GM18498 (cell line): ENCODE data around the gene LTB4R.

Source experiments
- ATAC-seq: cut with Tn5 transposase; IDR thresholded peaks from one replicate; pipeline ENCODE4 v1.9.1; 2021; ENCODE audit warnings: mild to moderate bottlenecking, moderate library complexity; ENCODE audit not compliant: unreplicated experiment

Gene LTB4R

DNA sequence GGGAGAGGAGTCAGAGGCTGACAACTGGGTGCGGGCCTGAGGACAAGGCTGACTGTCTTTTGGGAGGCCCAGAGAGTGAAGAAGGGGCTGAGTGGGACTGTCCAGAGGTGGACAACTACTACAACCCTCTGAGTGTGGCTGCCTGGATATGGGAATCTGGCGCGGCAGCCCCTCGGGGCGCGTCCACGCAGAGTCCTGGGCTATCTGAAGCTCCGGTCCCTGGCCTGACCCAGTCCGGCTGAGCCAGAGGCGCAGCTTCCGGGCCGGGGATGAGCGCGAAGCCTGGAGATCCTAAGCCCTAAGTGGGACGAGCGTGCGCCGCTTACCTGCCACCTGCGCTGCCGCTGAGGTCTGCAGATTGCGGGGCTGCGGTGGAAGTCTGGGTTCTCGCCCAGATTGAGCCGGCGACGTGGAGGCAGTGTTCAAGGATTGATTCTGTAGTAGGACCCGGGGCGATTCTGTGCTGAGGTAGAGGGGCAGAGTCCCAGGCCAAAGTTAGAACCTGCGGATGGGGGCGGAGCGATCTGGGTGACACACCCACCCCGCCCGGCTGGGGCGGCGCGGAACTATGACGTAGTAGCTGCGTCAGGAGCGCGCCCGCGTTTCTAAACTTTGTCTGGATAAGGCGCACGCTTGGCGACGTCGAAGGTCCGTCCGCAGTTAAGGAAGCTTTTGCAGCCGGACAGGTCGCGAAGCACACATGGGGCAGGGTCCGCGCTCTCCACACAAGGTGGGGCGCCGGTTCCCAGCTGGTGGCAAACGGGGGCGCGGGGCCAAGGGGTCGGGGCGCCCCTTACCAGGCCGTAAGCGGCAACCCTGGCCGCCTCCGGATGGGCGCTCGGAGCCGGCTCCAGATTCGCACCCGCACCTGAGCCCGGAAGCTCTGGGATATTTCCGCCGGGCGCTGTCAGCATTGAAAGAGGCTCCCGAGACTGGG, 11.8 kb upstream of the LTB4R start, which contains the start of the genes DHRS1 and NOP9:
DHRS1 (minus strand) TSS at position 526 of the 937 bp plus-strand sequence. CDS start 674 bp downstream, outside the sequence.
NOP9 (plus strand) TSS at position 596 of the 937 bp plus-strand sequence; CDS start at position 701, 105 bp downstream.
- ATAC-seq: peak; percentile 79

DNA sequence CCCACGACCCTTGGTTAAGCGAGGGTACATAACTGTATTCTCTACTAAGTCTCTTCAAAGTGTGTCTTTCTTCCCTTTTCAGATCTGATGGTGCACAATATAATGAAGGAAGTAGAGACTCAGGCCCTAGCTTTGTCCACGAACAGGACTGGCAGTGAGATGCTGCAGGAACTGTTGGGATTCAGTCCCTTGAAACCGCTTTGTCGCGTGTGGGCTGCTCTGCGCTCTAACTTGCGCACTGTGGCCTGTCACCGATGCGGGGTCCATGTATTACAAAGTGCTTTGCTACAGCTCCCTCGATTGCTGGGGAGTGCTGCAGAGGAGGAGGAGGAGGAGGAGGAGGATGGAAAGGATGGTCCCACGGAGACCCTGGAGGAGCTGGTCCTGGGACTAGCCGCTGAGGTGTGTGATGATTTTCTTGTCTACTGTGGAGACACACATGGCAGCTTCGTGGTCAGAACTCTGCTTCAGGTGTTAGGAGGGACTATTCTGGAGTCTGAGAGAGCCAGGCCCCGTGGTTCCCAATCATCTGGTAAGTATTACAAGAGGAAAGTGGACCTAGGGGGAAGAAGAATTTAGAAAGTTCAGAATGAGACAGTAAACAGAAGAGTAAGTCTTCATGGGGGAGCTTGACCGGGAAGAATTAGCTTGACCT, 10.8 kb upstream of the LTB4R start:
- ATAC-seq: no peak

DNA sequence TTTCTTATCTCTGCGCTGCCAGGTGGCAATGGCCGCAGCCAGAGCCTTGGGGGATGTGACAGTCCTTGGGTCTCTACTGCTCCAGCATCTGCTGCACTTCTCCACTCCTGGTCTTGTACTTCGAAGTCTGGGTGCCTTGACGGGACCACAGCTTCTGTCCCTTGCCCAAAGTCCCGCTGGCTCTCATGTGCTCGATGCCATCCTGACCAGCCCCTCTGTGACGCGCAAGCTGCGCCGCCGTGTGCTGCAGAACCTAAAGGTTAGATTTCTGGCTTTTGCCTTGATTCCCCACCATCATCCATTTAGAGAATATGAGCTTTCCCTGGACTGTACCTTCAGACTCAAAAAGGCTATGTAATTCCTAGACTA, 7.3 kb upstream of the LTB4R start:
- no peak for ATAC-seq

DNA sequence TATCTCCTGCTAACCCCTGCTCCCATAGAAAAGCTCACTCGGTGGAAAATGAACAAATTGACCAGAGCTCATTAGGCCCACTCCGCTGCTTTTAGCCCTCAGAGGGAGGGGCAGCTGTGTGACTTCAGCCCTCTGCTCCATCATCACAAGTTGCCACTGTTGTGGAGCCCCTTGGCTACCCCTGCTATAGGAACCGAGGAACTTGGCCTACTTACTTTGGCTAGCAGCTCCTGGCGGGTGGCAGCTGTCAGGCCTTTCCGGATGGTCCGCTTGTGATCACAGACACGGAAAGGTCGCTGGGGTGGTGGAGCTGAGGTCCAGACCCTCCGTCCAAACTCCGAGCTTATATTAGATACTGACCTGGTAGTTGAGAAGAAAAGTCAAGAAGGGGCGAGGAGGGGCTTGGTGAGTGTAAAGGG, 4.1 kb upstream of the LTB4R start:
- no peak for ATAC-seq

DNA sequence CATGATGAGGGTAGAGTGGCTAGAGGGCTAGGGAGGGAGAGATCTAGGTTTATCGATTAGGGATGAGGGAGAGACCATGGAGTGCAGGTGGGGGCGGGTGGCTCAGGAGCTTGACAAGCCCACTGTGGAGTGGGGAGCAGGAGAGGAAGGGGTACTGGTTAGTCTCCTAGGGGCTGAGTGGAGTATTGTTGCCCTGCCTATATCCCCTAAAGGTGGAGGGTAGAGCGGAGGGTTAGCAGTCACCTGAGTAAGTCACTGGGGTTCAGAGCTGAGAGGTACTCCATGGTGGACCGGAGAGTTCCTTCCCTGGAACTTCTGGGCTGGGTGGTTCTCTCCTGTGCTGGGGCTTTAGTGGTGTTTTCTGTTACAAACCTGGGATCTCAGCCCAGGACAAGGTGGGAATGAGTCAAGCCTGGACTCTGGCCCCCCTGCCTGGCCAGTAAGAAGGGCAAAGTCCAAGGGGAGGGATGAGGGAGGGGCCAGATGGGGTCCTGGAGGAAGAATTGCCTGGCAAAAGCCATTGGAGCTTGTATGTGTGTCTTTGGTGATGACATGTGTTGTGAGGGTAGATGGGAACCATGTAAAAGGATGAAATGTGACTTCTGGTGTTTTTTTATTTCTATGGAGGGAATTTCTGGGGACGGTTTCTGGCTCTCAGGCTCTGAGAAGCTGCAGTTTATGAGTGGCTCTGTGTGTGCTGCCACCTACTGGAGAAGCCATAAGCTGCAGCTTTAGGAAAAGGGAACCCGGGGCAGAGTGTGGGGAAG, 3.5 kb upstream of the LTB4R start, which contains the start of gene CIDEB:
CIDEB (minus strand) TSS at position 403 of the 767 bp plus-strand sequence; CDS start at position 284, 119 bp downstream.
- ATAC-seq: peak; percentile 35

DNA sequence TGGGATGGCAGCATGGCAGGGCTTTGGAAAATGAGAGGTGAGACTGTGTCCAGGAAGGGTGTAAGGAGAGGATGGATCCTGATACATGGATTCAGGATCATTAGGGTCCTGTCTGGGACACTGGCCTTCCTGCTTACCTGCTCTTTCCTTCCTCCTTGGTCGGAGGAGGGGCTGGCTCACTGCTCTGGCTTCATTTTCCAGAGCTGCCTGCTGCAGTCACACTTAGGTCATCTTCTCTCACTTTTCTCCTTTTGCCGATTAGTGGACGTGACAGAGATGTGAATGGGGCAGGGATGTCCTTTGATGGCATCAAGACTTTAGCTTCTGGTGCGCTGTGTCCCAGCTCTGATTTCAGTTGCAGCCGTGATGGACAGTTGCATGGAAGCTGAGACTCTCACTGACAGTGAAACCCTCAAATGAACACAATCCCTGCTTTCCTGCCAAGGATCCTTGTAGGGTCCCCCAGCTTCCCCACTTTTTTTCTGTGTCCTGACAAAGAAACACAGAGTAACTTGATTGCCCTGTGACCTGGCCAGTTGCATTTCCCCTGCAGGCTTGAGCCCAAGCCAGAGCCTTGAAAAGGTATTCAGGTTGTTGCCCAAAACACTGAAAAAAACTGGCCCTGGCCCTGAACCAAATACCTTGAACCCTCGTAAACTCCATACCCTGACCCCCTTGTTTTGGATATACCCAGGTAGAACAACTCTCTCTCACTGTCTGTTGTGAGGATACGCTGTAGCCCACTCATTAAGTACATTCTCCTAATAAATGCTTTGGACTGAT, 2.8 kb upstream of the LTB4R start:
- no peak for ATAC-seq

DNA sequence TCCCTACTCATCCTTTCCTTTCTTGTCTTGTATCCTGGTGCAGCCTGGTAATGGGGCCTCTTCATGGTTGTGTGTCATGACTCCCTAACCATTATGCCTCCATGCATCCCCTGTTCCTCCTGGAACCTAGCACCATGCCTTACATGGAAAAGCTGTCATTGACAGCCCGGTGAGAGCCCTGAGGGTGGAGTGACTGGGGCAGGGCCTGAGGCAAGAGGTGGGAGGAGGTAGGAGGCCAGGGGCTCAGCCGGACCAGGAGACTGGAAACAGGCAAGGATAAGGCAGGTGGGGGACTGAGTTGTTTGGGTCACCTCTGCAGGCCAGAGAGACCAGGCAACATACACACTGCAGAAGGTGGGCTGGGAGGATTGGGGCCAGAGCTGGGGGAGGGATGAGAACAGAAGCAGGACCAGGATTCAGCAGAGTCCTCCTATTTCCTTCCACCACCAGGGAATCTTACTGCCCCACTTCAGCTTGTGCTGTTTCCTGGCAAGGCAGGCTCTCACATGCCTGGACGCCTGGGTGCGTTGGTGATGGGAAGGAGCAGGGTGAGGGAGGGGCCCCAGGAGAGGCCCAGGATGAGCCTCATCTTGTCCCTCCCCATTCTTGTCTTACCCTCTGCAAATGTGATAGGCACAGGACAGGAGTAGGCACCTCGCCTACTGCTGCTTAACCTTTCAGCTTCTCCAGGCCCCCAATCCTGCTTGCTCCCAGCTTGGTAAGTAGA, 1.6 kb upstream of the LTB4R start, which contains the start of gene LTB4R2:
LTB4R2 (plus strand) TSS at position 603 of the 727 bp plus-strand sequence. CDS start 525 bp downstream, outside the sequence.
- ATAC-seq: no peak

DNA sequence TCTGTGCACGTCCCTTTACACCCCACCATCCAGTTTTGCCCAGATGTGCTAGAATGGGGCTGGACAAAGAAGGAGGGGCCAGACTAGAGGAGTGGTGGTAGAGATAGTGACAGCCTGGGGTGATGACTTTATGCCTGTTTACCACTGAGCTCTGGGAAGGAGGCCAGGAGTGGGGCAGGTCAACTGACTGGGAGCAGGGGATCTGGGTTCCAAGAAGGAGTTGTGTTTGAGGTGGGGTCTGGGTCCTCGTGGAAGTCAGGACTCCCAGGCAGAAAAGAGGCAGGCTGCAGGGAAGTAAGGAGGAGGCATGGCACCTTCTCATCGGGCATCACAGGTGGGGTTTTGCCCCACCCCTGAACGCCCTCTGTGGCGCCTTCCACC, 1.0 kb upstream of the LTB4R start:
- ATAC-seq: no peak

DNA sequence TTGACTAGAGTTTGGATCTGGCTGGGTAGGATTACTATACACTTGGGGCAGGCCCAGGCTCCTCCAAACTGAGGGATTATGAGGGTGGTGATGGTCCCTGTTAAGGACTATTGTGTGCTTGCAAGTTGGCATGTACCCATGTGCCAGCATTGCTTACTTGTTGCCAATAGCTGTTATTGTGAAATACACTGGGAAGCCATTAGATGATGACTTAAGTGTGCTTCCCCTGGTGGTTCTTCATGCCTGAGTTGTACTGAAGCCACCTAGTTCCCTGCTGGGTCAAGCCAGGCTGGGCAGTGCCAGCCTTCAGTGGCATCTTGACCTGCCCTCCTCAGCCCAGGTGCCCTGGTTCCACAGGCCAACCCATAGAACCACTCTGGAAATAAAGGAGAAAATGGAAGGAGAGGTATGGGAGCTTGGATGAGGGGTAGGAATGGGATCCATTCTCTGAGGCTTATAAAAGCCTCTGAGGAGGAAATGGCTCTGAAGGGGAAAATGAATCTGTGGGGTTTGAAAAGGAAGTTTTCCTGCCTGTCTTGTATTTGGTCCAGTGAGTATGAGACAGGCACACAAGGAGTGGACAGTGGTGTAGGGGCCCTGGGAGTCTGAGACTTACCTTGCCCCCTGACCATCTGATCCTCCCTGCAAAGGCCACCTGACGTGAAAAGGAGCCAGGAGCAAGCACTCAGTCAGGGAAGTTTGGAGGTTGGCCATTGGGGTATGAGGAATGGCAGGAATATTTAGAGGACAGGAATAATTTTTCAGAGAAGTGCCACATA, 724 bp downstream of the LTB4R start:
- ATAC-seq: no peak

DNA sequence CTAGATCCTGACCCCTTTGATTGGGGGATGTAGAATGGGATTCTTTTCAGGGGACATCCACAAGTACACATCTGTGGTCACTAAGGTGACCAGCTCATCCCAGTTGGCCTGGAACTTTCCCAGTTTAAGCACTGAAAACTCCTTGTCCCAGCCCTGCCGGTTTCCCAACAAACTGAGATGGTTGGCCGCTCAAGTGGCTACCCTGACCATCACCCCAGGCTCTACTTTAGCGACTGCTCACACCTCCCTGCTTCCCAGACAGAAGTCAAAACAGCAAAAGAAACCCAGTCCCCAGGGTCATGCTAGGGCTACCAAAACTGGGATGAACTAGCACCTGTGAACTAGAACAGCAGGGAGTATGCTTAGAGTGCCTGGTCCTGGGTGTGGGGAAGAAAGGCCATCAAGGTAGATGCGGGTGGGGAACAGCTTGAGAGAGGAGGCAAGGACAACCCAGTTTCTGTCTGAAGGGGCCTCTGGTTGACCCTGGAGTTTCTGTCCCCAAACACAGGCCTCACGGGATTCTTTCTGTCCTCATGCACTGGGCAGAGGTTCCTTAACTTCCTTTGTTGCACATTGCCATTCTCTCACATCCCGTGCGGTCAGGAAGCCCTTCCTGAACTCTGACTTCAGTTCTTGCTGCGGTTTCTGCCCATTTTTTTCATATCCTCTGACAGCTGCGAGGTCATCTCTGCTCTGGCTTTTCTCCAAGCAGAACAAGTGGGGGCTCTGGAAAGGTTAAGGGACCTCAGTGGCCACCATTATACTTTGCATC, 1.6 kb downstream of the LTB4R start:
- ATAC-seq: no peak

DNA sequence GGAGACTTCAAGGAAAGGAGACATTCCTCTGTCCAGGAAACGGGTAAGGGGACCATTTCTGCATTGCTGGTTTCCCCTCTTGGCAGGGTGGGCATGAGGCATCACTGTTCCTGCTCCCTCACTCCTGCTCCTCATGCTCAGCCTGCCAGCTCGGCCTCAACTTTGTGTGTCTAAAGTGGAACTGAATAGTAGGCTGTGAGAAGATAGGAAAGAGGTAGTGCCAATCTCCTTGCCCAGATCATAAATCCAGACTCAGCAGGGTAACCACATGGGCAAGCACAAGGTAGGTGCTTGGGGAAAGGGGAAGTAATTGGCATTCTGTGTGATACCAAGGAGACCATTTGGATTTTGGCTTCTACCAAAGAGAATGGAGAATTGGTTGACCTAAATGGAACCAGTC, 2.6 kb downstream of the LTB4R start:
- no peak for ATAC-seq

DNA sequence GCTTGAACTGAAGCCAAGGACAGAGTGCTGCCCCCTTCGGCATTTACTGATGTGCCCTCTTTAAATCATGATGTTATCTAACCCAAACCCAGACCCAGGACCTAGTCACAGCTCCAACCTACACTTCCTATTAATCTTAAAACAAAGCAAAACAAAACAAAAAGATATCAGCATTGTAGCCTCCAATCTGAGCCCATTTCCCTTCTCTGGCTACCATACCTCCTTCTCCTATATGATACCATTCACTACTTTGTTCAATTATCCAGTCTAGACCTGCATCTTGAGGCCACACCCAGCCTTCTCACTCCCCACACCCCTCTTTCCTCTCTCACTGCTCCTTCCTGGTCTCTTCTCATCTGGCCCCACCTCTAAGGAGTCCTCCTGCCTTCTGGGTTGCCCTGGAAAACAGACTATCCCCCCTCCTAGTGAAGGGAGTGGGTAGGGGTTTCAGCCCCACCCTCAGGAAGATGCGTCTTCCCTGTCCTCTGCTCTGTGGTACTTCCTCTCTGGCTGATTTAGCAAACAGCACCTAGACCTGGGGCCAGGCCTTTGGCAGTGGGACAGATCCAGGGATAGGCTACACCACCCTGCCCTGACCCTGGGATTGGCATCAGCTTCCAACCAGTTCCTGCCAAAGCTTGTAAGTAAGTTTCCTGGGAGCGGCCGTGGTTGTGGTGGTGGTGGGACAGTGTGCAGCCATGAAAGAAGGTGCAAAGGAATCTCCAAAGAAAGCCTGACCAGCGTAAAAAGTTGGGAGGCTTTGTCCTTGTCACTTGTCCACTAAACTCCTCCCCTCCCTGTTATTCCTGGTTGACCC, 3.3 kb downstream of the LTB4R start:
- no peak for ATAC-seq

DNA sequence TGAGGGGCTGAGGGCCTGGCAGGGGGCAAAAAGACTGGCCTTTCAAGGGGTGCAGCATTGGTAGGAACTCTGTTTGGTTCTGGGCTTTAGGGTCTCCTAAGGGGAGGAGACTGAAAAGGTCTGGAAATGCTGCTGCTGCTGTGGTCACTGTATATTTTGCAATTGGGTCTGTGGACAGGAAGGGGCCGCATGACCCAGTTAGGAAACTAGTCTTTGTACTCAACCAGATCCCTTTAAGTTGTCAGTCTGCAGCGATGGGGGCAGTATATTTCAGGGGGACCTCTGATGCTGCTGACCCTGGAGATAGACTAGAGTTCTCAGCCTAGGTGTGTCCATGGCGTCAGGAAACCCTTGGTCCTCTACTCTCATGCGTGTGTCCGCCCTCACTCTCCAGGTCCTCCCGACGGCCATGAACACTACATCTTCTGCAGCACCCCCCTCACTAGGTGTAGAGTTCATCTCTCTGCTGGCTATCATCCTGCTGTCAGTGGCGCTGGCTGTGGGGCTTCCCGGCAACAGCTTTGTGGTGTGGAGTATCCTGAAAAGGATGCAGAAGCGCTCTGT, 4.0 kb downstream of the LTB4R start:
- no peak for ATAC-seq

DNA sequence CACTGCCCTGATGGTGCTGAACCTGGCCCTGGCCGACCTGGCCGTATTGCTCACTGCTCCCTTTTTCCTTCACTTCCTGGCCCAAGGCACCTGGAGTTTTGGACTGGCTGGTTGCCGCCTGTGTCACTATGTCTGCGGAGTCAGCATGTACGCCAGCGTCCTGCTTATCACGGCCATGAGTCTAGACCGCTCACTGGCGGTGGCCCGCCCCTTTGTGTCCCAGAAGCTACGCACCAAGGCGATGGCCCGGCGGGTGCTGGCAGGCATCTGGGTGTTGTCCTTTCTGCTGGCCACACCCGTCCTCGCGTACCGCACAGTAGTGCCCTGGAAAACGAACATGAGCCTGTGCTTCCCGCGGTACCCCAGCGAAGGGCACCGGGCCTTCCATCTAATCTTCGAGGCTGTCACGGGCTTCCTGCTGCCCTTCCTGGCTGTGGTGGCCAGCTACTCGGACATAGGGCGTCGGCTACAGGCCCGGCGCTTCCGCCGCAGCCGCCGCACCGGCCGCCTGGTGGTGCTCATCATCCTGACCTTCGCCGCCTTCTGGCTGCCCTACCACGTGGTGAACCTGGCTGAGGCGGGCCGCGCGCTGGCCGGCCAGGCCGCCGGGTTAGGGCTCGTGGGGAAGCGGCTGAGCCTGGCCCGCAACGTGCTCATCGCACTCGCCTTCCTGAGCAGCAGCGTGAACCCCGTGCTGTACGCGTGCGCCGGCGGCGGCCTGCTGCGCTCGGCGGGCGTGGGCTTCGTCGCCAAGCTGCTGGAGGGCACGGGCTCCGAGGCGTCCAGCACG, 4.7 kb downstream of the LTB4R start:
- ATAC-seq: no peak

DNA sequence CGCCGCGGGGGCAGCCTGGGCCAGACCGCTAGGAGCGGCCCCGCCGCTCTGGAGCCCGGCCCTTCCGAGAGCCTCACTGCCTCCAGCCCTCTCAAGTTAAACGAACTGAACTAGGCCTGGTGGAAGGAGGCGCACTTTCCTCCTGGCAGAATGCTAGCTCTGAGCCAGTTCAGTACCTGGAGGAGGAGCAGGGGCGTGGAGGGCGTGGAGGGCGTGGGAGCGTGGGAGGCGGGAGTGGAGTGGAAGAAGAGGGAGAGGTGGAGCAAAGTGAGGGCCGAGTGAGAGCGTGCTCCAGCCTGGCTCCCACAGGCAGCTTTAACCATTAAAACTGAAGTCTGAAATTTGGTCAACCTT, 5.3 kb downstream of the LTB4R start:
- ATAC-seq: no peak
